Activated CD4-positive, alpha-beta T cell treated with anti-CD3 and anti-CD28 coated beads for 1 hour (primary cell): ENCODE results near the gene CD82.

ENCODE experiments used
- DNase-seq: peaks from one replicate; pipeline ENCODE4 v3.0.0-alpha.2; 2020

CD82 gene

GRCh38 chr11:44621784-44622183 lies 56.3 kb downstream of the CD82 start:
- peak; percentile 5 for DNase-seq

DNA sequence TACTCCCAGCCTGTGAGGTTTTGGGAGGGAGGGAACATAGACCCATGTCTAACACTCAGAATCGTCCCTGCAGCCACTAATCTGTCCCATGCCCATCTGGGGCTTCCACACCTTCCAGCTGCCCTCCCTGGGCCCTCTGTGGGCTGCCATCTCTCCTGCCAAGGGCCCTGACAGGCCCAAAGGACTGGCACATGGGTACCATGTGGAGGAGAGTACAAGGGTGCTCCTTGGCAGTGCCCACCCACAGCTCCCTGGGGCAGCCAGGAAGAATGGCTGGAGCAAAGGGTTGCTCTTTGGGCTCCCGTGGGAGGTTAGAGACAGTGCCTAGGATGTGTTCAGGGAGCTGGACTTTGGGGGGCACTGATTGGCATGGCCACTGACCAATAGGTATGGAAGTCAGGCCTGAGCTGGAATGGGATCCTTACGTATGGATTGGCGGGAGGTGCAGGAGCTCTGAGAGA lies 56.8 kb downstream of the CD82 start:
- peak; percentile 4 for DNase-seq

- peak; percentile 6 for DNase-seq
Observed at GRCh38 chr11:44622721-44623258, 57.3 kb downstream of the CD82 start.

- DNase-seq: peak; percentile 5
Observed at GRCh38 chr11:44623341-44623730, 57.9 kb downstream of the CD82 start.

DNA sequence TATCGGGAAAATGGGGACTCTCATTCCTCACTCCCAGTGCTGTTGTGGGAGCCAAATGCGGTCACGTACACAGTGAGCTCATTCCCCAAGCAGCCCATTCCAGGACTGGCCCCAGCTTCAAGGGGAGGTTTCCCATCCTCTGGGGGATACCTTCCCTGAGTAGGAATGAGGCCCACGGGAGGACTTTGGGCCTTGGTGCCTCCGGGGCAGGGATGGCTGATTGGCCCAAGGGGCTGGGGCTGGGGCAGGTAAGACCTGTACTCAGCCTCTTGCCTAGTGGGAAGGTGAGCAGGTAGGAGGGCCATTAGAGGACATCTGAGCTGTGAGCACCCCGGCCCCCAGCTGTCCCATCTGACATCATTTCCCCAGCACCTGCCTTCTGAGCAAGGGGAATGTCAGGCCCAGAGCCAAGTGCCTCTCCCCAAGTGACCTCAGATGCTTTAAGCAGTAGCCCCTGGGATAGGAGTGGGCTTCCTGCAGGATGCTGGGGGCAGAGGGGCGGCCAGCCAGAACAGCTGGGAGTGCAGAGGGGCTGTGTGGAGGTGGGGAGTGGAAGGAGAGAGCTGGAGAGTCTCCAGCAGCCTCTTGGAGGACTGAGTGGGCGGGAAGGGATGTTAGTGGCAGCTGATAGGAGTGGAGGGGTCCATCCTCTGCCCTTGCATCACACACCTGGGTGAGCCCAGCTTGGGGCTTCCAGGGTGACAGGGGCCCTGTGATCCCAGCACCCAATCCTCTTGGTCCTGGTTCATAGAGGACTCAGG lies 58.4 kb downstream of the CD82 start:
- DNase-seq: peak; percentile 6

- peak; percentile 5 for DNase-seq
Observed at GRCh38 chr11:44624761-44625221, 59.3 kb downstream of the CD82 start.

GRCh38 chr11:44625759-44626523 lies 60.5 kb downstream of the CD82 start:
- DNase-seq: no peak

GRCh38 chr11:44626645-44627044 lies 61.2 kb downstream of the CD82 start:
- no peak for DNase-seq

DNA sequence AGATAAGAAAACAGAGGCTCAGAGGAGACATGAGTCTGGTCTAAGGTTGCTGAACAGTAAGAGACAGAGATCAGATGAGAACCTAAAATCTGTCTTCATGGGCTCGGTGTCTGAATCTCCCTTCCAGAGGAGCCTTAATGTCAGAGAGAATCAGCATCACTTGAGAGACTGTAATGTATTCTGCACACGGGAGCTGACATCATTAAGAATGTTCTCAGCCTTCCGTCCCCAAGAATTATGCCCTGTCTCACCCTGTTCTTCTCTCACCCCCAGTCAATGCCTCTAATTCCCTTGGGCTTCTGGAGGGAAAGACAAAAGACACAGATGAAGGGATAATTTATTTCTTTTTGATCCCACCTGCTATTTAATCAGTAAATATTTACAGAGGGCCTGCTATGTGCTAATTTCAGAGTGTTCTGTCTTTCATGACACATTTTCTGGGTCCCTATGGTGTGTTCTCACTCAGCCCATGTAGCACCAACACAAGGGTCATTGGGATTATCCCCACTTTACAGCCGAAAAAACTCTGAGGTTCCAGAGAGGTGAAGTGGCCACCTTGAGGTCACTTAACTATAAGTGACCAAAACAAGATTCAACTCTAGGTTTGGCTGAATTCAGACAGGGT lies 61.8 kb downstream of the CD82 start:
- DNase-seq: no peak

DNA sequence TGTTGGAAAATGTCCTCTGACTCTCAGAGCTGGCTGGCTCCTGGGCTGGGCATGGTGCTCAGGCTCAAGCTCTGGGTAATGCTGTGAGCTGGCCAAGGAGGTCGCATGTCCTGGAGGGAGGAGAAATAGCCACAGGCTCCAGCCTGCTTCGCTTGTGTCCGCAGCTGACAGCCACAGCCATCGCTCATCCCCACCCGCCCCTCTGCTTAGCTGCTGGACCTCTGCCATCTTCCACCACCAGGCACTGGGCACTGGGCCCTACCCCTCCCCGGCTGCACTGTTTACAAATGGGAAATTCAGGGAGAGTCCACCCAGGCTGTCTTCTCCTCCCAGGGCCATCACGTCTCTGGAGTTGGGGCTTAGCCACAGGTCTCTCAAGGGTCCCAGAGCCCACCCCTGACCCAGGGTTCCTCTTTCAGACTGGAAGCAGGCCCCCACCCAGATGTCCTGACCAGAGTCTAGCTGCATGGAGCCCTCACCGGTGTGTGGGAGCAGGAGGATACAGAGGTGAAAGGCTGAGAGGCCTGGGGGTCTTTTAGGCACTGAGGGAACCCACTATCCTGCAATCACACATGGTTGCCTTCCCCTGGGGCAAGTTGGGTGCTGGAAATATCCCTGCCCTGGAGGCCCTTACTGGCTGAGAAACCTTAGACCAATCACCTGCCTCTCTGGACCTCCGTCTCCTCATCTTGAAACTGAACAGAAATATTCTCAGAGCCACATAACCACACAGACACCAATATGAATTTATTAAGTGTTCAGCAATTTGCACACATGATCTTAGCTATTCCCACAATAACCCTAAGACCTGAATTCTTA lies 62.7 kb downstream of the CD82 start:
- no peak for DNase-seq

DNA sequence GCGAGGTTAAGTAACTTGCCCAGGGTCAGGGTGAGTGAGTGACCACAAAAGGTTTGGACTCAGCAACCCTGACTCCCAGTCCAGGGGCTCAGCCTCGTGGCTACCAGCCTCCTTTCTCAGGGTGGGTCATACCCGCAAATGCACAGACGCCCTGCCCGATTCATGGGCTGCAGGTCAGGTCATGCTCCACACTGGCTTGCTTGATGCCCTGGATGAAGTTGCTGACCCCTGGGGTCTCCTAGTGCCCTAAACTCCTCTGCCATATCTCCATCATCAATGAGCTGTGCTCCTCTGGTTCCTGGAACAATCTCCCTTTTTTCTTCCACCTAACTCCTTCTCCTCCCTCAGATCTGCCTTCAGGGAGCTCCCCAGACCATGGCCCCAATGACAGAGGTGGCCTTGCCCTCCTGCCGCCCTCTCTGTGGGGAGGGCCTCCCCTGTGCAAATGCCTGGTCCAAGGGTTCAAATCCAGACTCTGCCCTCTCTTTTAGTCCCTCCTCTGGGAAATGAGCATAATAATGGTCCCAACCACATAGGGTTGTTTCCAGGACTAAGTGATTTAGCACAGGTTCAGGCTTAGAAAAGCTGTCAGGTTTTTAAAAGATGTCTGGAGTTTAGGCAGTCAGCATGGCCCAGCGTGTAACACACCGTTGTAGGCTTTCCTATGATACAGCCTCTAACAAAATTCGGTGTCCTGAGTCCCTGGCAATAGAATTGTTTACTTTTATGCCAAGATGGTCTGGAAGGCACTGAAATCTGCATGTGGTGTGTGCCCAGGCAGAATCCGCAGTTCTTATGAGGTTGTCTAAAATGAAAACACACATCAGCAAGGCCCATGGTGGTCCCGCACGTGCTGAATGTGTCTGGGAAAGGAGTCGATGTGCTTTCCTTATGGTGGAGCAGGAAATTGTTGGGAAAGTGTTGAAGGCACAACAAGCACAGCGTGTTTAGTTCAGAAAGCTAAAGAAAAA lies 63.6 kb downstream of the CD82 start:
- DNase-seq: no peak

DNA sequence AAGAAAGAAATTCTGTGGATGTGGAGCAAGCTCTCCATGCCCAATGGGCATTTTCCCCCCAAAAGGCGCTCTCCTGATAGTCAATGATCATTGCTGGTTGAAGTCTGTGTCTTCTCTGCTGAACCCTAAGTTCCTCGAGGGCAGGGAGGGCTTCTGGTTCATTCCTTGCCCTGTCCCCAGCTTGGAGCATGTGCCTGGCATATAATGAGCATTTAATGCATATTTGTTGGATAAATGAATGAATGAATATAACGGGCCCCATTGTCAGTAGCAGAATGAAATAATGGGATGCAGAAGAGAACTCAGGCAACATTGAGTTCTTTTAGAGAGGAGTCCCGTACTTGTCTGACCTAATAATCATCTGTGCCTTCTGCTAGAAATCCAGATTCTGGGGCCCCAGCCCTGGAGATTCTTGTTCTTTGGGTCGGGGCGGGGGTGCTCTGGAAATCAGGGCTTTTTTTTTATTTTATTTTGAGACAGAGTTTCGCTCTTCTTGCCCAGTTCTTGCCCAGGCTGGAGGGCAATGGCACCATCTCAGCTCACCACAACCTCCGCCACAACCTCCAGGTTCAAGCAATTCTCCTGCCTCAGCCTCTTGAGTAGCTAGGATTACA lies 64.4 kb downstream of the CD82 start:
- DNase-seq: no peak

DNA sequence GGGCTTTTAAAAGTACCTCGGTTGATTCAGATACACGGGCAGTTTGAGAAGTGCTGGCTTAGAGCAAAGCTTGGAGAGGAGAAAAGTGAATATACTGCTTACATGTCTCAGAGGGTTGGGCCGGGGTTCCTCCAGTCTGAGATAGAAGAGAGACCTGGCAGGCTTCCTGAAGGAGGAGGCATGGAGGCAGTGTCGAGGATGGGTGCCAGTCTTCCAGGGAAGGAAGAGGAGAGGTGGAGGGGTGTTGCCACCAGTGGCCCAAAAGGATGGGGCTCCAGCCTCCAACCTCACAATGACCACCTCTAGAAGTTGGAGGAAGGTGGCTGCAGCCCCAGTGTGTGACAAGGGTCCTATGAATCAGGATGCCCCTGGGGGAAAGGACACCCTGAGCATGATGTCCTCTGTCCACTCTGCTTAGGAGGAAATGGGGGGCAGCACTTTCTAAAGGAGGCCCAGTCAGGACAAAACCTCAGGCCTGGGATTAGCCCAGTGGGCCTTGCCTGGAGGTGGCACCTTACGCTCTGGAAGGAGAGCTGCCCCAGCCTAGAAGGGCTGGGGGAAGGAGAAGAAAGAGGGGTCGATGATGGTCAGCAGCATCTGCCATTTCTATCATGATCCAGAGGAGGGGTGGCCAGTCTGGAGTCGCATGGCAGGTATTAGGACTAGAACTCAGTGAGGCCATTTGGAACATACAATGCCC lies 65.2 kb downstream of the CD82 start:
- DNase-seq: no peak

GRCh38 chr11:44631831-44632230 lies 66.4 kb downstream of the CD82 start:
- DNase-seq: no peak

DNA sequence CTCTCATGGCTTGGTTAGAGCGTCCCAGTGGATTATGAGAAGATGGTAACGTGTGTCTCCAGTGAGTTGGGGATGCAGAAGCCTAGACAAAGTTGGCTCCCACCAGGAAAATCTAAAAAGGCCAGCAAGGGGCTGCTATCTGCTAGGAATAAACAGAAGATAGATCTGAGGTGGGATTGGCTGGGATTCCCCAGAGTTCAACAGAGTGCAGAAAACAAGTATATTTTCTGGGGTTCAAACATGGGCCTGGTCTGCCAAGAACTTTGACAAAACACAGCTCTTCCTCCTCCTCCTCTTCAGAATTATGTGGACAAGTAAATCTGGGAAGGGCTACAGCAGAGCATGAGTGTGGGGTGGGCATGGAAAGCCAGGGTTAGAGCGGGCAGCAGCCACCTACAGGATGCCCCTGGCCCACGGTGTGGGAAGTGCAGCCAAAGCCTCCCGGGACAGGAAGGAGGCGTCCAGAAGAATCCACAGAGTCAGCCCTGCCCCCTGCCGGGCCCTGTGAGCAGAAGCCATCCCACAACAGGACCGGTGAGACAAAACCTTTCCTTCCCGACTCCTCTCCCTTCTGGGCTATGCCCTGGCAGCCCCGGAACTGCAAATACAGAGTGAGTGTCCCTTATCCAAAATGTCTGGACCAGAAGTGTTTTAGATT lies 67.1 kb downstream of the CD82 start:
- DNase-seq: no peak

- no peak for DNase-seq
Observed at GRCh38 chr11:44633641-44634040, 68.2 kb downstream of the CD82 start.

DNA sequence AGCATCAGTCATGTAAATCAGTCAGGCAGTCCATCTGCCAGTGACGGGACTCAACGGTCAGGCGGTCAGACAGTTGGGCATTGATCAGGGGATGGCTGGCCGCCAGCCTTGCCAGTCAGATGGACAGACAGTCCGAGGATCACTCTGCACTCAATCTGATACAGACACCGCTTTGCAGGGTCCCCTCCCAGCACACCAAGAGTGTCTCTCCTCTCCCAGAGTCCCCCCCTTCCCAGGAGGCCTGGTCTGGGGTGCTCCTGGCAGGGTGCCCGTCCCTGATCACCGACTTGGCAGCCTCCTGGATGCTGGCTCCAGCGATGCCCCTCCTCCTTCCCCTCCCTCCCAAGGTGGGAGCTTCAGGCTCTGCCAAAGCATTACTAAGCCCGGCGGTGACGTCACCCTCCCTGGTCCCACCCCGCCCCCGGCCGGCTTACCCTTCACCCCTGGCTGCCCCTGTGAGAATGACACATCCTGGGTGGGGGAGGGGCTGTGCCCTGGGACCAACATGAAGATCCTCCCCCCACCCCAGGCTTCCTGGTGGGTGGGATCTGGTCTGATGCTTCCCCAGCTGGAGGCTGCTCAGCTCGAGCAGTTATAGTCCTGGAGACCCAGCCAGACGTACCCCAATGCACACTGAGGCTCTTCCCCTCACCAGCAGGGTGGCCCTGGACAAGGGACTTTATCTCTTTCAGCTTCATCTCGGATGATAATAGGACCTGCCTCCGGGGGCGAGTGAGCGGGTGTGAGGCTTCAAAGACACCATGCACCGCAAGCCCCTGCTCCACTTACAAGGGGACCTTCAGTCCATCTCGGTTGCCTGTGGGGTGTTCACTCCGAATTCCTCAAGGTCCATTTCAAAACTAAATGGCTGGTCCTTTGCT lies 69.2 kb downstream of the CD82 start:
- no peak for DNase-seq

GRCh38 chr11:44637487-44637886 lies 72.0 kb downstream of the CD82 start:
- no peak for DNase-seq

GRCh38 chr11:44638032-44638431 lies 72.6 kb downstream of the CD82 start:
- no peak for DNase-seq
